CD4-positive, alpha-beta T cell treated with Interleukin-17A for 1 hour (primary cell): ENCODE measurements around the gene NDUFS6.

Experiments used
- DNase-seq: peaks from one replicate; pipeline ENCODE4 v3.0.0-alpha.2; 2020

Gene NDUFS6

GRCh38 chr5:1801222-1801966 lies at the start of gene NDUFS6:
NDUFS6 (plus strand) TSS chr5:1801407; CDS start chr5:1801418, 11 bp downstream.
- peak; percentile 77 for DNase-seq

DNA sequence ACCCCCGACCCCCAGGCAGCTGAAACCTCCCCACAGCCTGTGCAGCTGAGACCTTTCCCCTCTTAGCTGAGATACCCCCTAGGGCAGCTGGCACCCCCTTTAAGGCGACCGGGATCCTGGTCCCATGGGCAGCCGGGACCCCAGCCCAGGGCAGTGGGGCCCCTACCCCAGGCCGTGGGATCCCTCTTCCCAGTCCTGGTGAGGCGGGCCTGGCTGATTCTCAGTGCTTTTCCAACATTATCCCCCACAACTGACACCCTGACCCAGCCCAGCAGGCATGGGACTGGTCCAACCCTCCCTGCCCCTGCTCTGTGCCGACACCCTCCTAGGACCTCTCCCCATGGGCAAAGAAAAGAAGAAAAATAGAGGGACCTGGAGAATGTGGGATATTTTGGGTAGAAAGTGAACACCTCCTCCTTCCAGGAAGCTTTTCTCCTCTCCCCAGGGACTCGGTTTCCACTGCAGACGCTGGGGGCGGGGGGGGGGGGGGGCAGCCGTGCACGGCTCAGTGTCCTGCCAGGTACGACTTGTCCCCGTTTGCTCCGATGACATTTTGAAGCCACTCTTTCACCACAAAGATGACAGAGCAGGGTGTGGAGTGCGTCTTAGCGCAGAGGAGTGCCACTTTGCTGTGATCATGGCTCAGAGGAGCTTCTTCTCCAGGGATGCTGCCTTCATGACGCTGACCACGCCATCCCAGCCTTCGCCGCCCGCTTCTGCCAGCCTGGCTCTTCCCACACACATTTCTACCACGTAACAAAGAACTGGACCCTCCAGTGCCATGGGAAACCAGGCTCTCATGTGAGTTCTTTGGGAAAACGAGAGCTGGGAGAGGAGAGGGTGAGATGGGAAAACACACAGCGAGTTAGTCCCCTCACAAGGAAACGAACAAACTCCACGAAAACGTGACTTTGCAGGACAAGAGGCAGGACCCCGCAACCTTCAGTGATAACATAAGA lies 49.1 kb upstream of the NDUFS6 start:
- no peak for DNase-seq

DNA sequence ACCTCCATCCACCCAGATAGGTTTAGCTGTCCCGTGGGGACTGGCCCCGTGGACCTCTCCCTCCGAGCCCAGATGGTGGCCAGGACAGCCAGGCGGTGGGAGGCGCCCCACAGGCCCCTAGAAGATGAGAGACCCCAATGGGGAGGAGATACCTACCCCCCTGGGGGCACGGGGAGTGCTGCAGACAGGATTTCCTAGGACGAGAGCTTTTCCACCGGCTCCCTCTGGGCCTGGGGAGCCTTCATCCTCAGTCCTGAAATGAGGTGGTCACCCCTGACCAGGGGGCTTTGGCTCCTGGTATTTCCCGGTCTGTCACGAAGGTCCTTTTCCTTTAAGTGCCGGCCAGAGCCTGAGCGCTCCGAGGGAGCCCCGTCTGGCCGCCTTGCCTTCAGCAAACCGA lies 48.3 kb upstream of the NDUFS6 start:
- no peak for DNase-seq

DNA sequence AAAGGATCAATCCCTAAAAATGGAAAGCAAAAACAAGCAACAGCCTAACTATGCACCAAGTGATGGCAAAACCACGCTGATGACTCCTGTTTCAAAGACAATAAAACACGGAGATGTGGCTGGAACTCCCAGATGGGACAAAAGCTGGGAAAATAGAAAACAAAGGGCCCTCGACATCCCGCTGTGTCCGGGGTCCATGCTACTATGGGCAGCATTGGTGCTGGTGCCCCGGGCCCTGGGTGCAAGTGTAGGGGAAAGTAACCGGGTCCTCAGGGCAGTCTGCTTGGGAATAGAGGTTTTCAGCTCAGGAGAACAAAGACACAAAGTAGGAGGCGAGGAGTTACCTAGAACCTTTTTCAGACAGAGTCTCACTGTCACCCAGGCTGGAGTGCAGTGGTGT lies 47.7 kb upstream of the NDUFS6 start:
- no peak for DNase-seq

GRCh38 chr5:1754531-1755220 lies 46.5 kb upstream of the NDUFS6 start:
- DNase-seq = no peak

GRCh38 chr5:1755321-1755949 lies 45.8 kb upstream of the NDUFS6 start:
- no peak for DNase-seq

DNA sequence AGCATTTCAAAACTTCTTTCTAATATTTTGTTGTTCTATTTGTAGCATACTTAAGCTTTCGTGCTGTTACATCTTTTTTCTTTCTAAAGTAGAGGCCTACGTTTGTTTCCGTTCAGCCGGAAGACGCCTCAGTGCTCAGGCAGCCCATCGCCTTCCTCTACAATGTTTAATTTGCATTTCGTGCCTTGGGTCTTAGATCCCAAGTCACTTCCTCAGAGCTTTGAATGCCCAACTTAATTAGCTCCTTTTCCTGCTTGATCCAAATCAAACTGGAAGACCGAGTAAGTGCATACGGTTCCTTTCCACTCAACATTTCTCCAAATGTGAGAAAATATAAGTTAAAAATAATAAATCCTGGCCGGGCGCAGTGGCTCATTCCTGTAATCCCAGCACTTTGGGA lies 44.7 kb upstream of the NDUFS6 start:
- DNase-seq = no peak

DNA sequence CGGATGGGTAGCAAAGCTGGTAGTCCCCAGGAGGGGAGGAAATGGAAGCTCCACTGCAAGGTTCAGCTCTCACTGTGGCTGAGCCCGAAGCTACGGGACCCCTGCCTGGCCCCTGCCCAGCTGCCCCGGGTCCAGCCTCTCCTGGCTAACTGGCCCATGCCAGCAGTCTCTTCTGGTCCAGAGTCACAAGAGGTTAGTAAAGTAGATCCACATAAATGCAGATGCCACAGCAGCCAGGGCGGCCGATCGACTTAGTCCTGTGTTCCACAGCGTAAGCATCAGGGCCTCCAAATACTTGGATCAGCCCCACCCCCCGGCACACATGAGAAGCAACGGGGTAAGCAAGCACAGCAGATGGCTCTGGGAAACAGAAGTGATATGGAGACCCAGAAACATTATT lies 43.7 kb upstream of the NDUFS6 start:
- no peak for DNase-seq

GRCh38 chr5:1758574-1758973 lies 42.6 kb upstream of the NDUFS6 start:
- DNase-seq = no peak

DNA sequence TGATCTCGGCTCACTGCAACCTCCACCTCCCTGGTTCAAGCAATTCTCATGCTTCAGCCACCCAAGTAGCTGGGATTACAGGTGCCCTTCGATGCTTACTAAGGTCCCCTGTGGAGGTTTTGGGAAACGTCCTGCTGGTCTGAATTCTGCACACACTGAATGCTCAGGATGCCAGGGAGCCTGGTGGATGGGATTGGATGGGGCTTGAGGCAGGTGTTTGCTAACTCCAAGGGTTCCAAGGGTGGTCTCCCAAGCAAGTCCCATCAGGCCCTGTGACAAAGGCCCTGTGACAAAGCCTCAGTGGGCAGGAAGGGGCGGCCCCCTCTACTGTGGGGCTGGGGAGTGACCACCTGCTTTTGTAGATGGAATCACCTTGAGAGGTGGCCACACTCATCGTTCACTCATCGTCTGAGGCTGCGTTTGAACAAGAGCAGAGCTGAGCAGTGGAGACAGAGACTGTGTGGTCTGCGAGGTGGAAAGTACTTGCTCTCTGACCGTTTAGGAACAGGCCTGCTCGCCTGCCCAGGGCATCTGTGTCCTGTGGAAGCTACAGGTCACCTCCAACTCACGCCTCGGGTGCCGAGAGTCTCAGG lies 41.7 kb upstream of the NDUFS6 start:
- DNase-seq = no peak

GRCh38 chr5:1760231-1760630 lies 41.0 kb upstream of the NDUFS6 start:
- DNase-seq = no peak

DNA sequence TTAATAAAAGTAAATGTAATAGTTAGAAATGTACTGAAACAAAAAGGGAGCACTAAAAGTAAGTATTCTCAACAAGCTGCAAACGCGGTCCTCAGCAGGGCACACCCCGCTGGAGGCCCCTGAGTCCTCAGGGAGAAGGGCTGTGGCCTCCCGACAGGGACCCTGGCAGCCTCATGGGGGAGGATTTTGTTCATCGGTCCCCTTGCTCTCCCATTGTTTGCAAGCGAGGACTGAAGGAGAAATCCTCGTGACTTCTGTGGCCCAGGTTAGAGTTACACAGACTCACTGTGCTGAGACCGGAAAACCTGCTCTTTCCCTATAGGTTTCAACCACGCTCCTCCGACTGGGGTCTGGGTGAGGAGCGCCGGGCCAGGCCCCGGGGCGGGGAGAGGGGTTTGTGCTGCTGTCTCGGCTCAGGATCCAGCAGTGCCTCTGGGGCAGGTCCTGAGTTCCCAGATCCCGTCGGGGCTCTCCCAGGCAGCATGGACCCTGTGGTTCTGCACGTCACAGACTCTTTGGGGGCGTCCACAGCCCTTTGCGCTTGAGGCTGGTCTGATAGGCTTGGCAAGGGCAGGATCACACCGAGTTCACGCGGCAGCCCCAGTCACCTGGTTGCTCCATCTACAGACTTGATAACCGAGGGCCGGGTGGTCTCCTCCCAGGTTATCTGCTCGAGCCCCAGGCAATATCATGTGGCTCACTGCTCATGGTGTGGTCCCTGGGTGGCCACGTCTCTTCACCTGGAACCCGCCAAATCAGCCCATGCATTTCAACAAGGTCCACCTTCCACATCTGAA lies 40.4 kb upstream of the NDUFS6 start:
- DNase-seq = no peak

- DNase-seq = no peak
These were observed 39.8 kb upstream of the NDUFS6 start for GRCh38 chr5:1761453-1761755.

- no peak for DNase-seq
These were observed 38.9 kb upstream of the NDUFS6 start for GRCh38 chr5:1762121-1762882.

- no peak for DNase-seq
These were observed 38.2 kb upstream of the NDUFS6 start for GRCh38 chr5:1762883-1763547.

- DNase-seq = peak; percentile 51
These were observed 37.7 kb upstream of the NDUFS6 start for GRCh38 chr5:1763548-1763911.

DNA sequence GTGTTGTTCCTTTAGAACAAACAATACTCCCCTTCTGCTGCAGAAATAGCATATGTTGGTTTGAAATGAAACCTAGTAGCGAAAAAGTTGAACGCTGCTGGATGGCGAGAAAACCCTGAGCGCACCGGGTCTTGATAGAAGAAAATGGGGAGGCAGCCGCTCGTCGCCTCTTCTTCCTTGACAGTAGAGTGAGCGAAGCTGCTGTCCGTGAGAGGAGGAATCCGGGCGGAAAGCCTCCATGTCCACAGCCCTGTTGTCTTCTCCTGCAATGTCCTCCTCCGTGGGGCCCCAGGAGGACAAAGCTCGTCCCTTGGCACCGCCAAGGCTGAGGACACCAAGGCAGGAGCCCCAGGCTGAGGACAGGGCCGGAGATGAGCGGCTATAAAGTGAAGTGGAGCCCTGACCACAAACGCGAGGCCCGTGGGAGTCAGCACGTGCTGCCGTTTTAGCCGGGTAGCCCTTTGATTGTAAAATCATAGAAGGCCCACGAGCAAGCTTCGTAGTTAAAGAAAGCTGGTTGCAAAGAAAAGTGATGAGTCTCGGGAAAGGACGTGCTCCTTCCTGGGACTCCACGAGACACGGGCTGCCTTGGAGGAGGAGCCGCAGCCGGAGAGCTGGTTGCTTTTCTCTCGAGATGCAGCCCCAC lies 37.1 kb upstream of the NDUFS6 start:
- DNase-seq = no peak

DNA sequence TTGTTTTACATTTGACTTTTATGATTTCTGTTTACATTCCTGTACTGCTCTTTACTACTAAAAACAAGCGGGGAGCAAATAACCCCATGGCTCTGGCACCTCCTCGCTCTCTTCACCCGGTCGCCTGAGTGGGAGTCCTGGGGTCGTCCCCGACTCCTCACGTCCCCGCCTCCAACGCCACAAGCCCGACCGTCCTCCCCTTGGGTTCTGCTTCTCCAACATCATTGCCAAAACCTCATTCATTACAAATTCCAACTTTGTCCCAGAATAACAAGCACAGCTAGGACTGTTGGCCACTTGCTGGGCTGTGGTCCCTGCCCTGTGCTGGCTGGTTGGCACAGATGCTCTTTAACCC lies 36.6 kb upstream of the NDUFS6 start:
- DNase-seq = no peak

DNA sequence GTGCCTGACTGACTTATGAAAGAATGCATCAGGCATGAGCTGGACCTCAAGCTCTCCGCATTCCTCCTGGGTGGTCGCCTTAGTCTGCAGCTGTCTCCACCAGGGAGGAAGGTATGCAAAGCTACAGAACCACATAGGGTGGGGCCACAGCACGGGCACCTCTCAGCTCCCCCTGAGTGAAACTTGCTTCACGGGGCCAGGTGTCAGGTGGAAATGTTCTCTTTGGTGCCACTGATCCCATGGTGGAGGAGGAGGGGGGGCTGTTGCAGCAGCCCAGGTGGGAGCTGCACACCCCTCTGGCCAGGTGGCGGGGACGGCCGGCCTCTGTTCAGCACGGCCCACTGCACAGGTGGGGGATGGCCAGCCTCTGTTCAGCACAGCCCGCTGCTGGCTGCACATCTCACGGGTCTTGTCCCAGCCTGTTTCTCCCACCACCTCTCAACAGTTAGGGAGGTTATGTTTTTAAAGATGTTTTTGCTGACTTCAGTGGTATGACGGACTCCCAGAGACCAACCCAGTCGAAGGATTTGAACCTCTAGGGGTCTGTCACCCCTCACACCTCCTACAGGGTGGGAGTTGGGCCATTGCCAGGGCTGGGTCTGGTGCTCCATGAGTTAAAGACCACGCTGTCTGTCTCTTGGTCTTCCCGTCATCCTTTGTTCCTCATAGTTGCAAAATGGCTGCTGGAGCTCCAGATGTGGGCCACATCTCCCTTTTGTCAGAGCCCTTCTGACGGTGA lies 35.9 kb upstream of the NDUFS6 start:
- no peak for DNase-seq

GRCh38 chr5:1765880-1766235 lies 35.3 kb upstream of the NDUFS6 start:
- DNase-seq = no peak
